GM23338 (cell line): ENCODE results near the gene WDR26.

ENCODE experiments used
- CREB1 ChIP-seq: fragments of 250-450 bp; sonication (Bioruptor Pico); IDR thresholded peaks from 2 replicates; pipeline ENCODE4 v1.5.0; 2020; ENCODE audit warnings: low read depth, mild to moderate bottlenecking, moderate library complexity
- EZH2 ChIP-seq: fragments of 200-600 bp; sonication (generic); IDR thresholded peaks from one replicate; pipeline ENCODE4 v1.8.0; 2017; ENCODE audit warnings: antibody characterized with exemption, mild to moderate bottlenecking, low read depth; ENCODE audit not compliant: unreplicated experiment
- EZH2phosphoT487 ChIP-seq: fragments of 200-600 bp; sonication (generic); IDR thresholded peaks from one replicate; pipeline ENCODE4 v1.8.1; 2018; ENCODE audit warnings: antibody characterized with exemption; ENCODE audit not compliant: unreplicated experiment
- JUNB ChIP-seq: IDR thresholded peaks from one replicate; pipeline ENCODE4 v1.6.1; 2016; ENCODE audit warnings: antibody characterized with exemption; ENCODE audit not compliant: unreplicated experiment
- POLR2AphosphoS5 ChIP-seq: IDR thresholded peaks from 2 replicates; pipeline ENCODE4 v1.6.1; 2016; ENCODE audit warnings: antibody characterized with exemption, low read depth
- ZNF114 ChIP-seq: fragments of 250-450 bp; sonication (Bioruptor Pico); IDR thresholded peaks from 2 replicates; pipeline ENCODE4 v1.5.0; 2020; ENCODE audit warnings: mild to moderate bottlenecking, moderate library complexity
- ZNF331 ChIP-seq: fragments of 250-450 bp; sonication (Bioruptor Pico); IDR thresholded peaks from 2 replicates; pipeline ENCODE4 v1.5.0; 2020; ENCODE audit warnings: low read depth, mild to moderate bottlenecking, moderate library complexity
- TF ChIP-seq, protein P1 (sequence below), 2 experiments: fragments of 200-600 bp in 1 of 2; sonication (generic) in 1 of 2; conservative IDR thresholded peaks; 2 replicates each; pipeline versions ENCODE4 v1.5.1 to v1.6.1; 2016 to 2017; ENCODE audit warnings: antibody characterized with exemption in 2 of 2, low read depth in 2 of 2, mild to moderate bottlenecking in 2 of 2, moderate library complexity in 1 of 2
- TF ChIP-seq, protein P2 (sequence below): IDR thresholded peaks from one replicate; pipeline ENCODE4 v1.6.1; 2018; ENCODE audit warnings: antibody characterized with exemption; ENCODE audit not compliant: unreplicated experiment
- TF ChIP-seq, protein P3 (sequence below): IDR thresholded peaks from 2 replicates; pipeline ENCODE4 v1.6.1; 2016; ENCODE audit warnings: antibody characterized with exemption

DNA sequence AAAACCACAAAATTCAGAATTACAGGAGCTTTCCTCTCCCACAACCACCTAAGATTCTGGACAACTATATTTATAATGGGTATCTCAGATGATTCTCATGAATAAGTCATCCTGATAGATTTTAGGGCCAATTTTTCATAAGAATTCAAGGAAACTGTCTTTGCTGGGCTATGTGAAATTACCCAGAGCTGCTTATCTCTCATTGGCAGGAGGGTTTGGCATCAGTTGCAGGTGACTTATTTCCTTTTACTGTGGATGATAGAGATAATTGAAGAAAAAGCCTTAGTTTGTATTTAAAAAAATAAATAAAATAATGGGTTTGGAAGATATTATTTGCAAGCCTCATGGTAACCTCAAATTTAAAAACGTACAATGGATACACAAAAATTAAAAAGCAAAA lies 38.2 kb upstream of the WDR26 start:
- TF ChIP-seq EZH2phosphoT487 (no peak), POLR2AphosphoS5 (no peak), CREB1 (CRISPR knock-in tag) (no peak), EZH2 (no peak), ZNF331 (CRISPR knock-in tag) (no peak), JUNB (no peak), ZNF114 (CRISPR knock-in tag) (no peak)
- TF ChIP-seq, protein P1, sequence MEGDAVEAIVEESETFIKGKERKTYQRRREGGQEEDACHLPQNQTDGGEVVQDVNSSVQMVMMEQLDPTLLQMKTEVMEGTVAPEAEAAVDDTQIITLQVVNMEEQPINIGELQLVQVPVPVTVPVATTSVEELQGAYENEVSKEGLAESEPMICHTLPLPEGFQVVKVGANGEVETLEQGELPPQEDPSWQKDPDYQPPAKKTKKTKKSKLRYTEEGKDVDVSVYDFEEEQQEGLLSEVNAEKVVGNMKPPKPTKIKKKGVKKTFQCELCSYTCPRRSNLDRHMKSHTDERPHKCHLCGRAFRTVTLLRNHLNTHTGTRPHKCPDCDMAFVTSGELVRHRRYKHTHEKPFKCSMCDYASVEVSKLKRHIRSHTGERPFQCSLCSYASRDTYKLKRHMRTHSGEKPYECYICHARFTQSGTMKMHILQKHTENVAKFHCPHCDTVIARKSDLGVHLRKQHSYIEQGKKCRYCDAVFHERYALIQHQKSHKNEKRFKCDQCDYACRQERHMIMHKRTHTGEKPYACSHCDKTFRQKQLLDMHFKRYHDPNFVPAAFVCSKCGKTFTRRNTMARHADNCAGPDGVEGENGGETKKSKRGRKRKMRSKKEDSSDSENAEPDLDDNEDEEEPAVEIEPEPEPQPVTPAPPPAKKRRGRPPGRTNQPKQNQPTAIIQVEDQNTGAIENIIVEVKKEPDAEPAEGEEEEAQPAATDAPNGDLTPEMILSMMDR (conservative IDR thresholded peaks at IDR 0.05; ENCODE audit: low read depth in 2 of 2) = no peak
- TF ChIP-seq, protein P2, sequence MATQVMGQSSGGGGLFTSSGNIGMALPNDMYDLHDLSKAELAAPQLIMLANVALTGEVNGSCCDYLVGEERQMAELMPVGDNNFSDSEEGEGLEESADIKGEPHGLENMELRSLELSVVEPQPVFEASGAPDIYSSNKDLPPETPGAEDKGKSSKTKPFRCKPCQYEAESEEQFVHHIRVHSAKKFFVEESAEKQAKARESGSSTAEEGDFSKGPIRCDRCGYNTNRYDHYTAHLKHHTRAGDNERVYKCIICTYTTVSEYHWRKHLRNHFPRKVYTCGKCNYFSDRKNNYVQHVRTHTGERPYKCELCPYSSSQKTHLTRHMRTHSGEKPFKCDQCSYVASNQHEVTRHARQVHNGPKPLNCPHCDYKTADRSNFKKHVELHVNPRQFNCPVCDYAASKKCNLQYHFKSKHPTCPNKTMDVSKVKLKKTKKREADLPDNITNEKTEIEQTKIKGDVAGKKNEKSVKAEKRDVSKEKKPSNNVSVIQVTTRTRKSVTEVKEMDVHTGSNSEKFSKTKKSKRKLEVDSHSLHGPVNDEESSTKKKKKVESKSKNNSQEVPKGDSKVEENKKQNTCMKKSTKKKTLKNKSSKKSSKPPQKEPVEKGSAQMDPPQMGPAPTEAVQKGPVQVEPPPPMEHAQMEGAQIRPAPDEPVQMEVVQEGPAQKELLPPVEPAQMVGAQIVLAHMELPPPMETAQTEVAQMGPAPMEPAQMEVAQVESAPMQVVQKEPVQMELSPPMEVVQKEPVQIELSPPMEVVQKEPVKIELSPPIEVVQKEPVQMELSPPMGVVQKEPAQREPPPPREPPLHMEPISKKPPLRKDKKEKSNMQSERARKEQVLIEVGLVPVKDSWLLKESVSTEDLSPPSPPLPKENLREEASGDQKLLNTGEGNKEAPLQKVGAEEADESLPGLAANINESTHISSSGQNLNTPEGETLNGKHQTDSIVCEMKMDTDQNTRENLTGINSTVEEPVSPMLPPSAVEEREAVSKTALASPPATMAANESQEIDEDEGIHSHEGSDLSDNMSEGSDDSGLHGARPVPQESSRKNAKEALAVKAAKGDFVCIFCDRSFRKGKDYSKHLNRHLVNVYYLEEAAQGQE = no peak
- TF ChIP-seq, protein P3, sequence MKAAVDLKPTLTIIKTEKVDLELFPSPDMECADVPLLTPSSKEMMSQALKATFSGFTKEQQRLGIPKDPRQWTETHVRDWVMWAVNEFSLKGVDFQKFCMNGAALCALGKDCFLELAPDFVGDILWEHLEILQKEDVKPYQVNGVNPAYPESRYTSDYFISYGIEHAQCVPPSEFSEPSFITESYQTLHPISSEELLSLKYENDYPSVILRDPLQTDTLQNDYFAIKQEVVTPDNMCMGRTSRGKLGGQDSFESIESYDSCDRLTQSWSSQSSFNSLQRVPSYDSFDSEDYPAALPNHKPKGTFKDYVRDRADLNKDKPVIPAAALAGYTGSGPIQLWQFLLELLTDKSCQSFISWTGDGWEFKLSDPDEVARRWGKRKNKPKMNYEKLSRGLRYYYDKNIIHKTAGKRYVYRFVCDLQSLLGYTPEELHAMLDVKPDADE = no peak
